GM12878 (cell line): Measurements from ENCODE around the gene UNC13A.

Experiments used
- CTCF ChIP-seq, 3 experiments: IDR thresholded peaks in 2 of 3; conservative IDR thresholded peaks in 1 of 3; 2 replicates each; pipeline ENCODE4 v1.5.1; 2011; ENCODE audit warnings: low read depth in 3 of 3, low read length in 3 of 3, mild to moderate bottlenecking in 3 of 3, control low read depth in 2 of 3, moderate library complexity in 2 of 3, inconsistent platforms in 1 of 3, mixed read lengths in 1 of 3; ENCODE audit not compliant: control insufficient read depth in 2 of 3, insufficient read depth in 1 of 3; ENCODE audit errors: extremely low read depth in 1 of 3
- STAT3 ChIP-seq: IDR thresholded peaks from 2 replicates; pipeline ENCODE4 v1.6.1; 2011; ENCODE audit warnings: low read depth, low read length, improper control_type of control experiment

- TF ChIP-seq STAT3 (no peak), CTCF (IDR thresholded peaks at IDR 0.05 in 2 of 3, conservative IDR thresholded peaks at IDR 0.05 in 1 of 3; ENCODE audit: control insufficient read depth in 2 of 3, extremely low read depth in 1 of 3, insufficient read depth in 1 of 3, low read depth in 3 of 3, low read length in 3 of 3) (no peak)
Observed at GRCh38 chr19:17706750-17707181, 18.6 kb upstream of the UNC13A start.
